ENCODE results near the gene OCRL.

- TF ChIP-seq MAX (IDR thresholded peaks at IDR 0.05): no peak
- TF ChIP-seq, protein P1, sequence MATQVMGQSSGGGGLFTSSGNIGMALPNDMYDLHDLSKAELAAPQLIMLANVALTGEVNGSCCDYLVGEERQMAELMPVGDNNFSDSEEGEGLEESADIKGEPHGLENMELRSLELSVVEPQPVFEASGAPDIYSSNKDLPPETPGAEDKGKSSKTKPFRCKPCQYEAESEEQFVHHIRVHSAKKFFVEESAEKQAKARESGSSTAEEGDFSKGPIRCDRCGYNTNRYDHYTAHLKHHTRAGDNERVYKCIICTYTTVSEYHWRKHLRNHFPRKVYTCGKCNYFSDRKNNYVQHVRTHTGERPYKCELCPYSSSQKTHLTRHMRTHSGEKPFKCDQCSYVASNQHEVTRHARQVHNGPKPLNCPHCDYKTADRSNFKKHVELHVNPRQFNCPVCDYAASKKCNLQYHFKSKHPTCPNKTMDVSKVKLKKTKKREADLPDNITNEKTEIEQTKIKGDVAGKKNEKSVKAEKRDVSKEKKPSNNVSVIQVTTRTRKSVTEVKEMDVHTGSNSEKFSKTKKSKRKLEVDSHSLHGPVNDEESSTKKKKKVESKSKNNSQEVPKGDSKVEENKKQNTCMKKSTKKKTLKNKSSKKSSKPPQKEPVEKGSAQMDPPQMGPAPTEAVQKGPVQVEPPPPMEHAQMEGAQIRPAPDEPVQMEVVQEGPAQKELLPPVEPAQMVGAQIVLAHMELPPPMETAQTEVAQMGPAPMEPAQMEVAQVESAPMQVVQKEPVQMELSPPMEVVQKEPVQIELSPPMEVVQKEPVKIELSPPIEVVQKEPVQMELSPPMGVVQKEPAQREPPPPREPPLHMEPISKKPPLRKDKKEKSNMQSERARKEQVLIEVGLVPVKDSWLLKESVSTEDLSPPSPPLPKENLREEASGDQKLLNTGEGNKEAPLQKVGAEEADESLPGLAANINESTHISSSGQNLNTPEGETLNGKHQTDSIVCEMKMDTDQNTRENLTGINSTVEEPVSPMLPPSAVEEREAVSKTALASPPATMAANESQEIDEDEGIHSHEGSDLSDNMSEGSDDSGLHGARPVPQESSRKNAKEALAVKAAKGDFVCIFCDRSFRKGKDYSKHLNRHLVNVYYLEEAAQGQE (IDR thresholded peaks at IDR 0.05; ENCODE audit: low read depth): no peak
- TF ChIP-seq TAF1 (IDR thresholded peaks at IDR 0.05; ENCODE audit: low read depth): no peak
- no peak for TF ChIP-seq EP300 (IDR thresholded peaks at IDR 0.05; ENCODE audit: borderline replicate concordance)
- TF ChIP-seq RAD21 (IDR thresholded peaks at IDR 0.05; ENCODE audit: low read depth): no peak
- TF ChIP-seq, protein P2, sequence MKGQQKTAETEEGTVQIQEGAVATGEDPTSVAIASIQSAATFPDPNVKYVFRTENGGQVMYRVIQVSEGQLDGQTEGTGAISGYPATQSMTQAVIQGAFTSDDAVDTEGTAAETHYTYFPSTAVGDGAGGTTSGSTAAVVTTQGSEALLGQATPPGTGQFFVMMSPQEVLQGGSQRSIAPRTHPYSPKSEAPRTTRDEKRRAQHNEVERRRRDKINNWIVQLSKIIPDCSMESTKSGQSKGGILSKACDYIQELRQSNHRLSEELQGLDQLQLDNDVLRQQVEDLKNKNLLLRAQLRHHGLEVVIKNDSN (IDR thresholded peaks at IDR 0.05): no peak
- no peak for TF ChIP-seq YY1 (IDR thresholded peaks at IDR 0.05; ENCODE audit: low read depth)
- no peak for TF ChIP-seq NFIC (IDR thresholded peaks at IDR 0.05)
- TF ChIP-seq EGR1 (IDR thresholded peaks at IDR 0.05): no peak
- no peak for TF ChIP-seq CREB1 (IDR thresholded peaks at IDR 0.05; ENCODE audit: low read depth)
- no peak for TF ChIP-seq CEBPB (IDR thresholded peaks at IDR 0.05)
- TF ChIP-seq TCF12 (IDR thresholded peaks at IDR 0.05; ENCODE audit: low read depth): no peak
- TF ChIP-seq FOXM1 (IDR thresholded peaks at IDR 0.05; ENCODE audit: borderline replicate concordance, low read depth): no peak
Observed at GRCh38 chrX:129559783-129560182, 19.7 kb downstream of the OCRL start.
